Stomach (tissue), 4 donors: ENCODE measurements around the gene HS2ST1.

Source experiments
- CTCF ChIP-seq, 7 experiments: fragments of 450-650 bp in 4 of 7; fragments of 200-600 bp in 3 of 7; sonication (generic) in 3 of 7; IDR thresholded peaks; one replicate each; pipeline ENCODE4 v1.5.1; 2016 to 2019; ENCODE audit warnings: antibody characterized with exemption in 7 of 7, control low read depth in 2 of 7, mild to moderate bottlenecking in 1 of 7
- EP300 ChIP-seq: sonication (generic); formaldehyde crosslinking; IDR thresholded peaks from one replicate; pipeline ENCODE4 v1.6.1; 2017; ENCODE audit warnings: antibody characterized with exemption

- TF ChIP-seq CTCF (IDR thresholded peaks at IDR 0.05): no peak
- TF ChIP-seq EP300: no peak
These were observed 143.9 kb downstream of the HS2ST1 start for GRCh38 chr1:87058343-87058649.
